Dedifferentiated amniotic fluid mesenchymal stem cell (primary cell): ENCODE data around the gene GPS1.

Source experiments
- DNase-seq: peaks from one replicate; pipeline ENCODE4 v3.0.0-alpha.2; 2016; ENCODE audit errors: extremely low spot score

The GPS1 gene

GRCh38 chr17:82079001-82079677 lies 27.4 kb downstream of the GPS1 start:
- no peak for DNase-seq

GRCh38 chr17:82080048-82080788 lies 28.5 kb downstream of the GPS1 start:
- no peak for DNase-seq

- no peak for DNase-seq
Measured at GRCh38 chr17:82080789-82081464, 29.2 kb downstream of the GPS1 start.

GRCh38 chr17:82081546-82081945 lies 29.8 kb downstream of the GPS1 start:
- DNase-seq, result no peak

- no peak for DNase-seq
Measured at GRCh38 chr17:82081966-82082365, 30.3 kb downstream of the GPS1 start.

- no peak for DNase-seq
Measured at GRCh38 chr17:82082456-82082855, 30.8 kb downstream of the GPS1 start.

- no peak for DNase-seq
Measured at GRCh38 chr17:82083009-82083408, 31.3 kb downstream of the GPS1 start.

- no peak for DNase-seq
Measured at GRCh38 chr17:82083533-82084359, 32.0 kb downstream of the GPS1 start.

- no peak for DNase-seq
Measured at GRCh38 chr17:82084373-82085030, 32.8 kb downstream of the GPS1 start.

GRCh38 chr17:82085031-82085861 lies 33.5 kb downstream of the GPS1 start:
- no peak for DNase-seq

- no peak for DNase-seq
Measured at GRCh38 chr17:82085931-82086764, 34.5 kb downstream of the GPS1 start.

- DNase-seq, result no peak
Measured at GRCh38 chr17:82086941-82087906, 35.5 kb downstream of the GPS1 start.

GRCh38 chr17:82087961-82088837 lies 36.5 kb downstream of the GPS1 start:
- DNase-seq, result no peak

GRCh38 chr17:82088838-82089722 lies 37.4 kb downstream of the GPS1 start:
- no peak for DNase-seq

GRCh38 chr17:82089723-82090548 lies 38.2 kb downstream of the GPS1 start:
- DNase-seq, result no peak
